Calu3 (cell line): ENCODE results near the gene MRPL58. TPM values are rescaled to one million over a fixed set of nuclear protein-coding genes. Genes with fewer than 3 reads are reported as not detected.
A peak's percentile ranks its signal among the peaks of the same experiment; 100 is the strongest.

Experiments
- BruUV-seq: library from RNA; stranded (reverse); fragments of 400-500 nt; replicated peaks from 2 replicates; lab custom pipeline; 2021; lab: Mats Ljungman, UMichigan
- CTCF ChIA-PET: fragments of 300-600 bp; sonication (Branson Sonifier 250); formaldehyde crosslinking; loops from one replicate; lab custom pipeline; 2022; ENCODE audit warnings: antibody characterized with exemption; lab: Charles Lee
- DNase-seq: peaks from one replicate; pipeline ENCODE4 v3.0.0; 2022
- H3K27ac Mint-ChIP-seq: one replicate; pipeline ENCODE4 v1.8.0; 2022; ENCODE audit warnings: mixed read lengths; ENCODE audit not compliant: unreplicated experiment
- H3K27me3 Mint-ChIP-seq: one replicate; pipeline ENCODE4 v1.8.0; 2022; ENCODE audit warnings: mixed read lengths; ENCODE audit not compliant: unreplicated experiment
- H3K36me3 Mint-ChIP-seq: one replicate; pipeline ENCODE4 v1.8.0; 2022; ENCODE audit warnings: mild to moderate bottlenecking, moderate library complexity, mixed read lengths; ENCODE audit not compliant: insufficient read depth, unreplicated experiment
- H3K4me1 Mint-ChIP-seq: one replicate; pipeline ENCODE4 v1.8.0; 2022; ENCODE audit warnings: mild to moderate bottlenecking, low read depth, mixed read lengths; ENCODE audit not compliant: unreplicated experiment
- H3K4me3 Mint-ChIP-seq: one replicate; pipeline ENCODE4 v1.8.0; 2022; ENCODE audit warnings: mild to moderate bottlenecking, low read depth, moderate library complexity, mixed read lengths; ENCODE audit not compliant: unreplicated experiment
- H3K9me3 Mint-ChIP-seq: one replicate; pipeline ENCODE4 v1.8.0; 2022; ENCODE audit warnings: low read depth, mixed read lengths; ENCODE audit not compliant: unreplicated experiment
- CTCF ChIP-seq: fragments of 200-600 bp; IDR thresholded peaks from one replicate; pipeline ENCODE4 v1.8.0; 2022; ENCODE audit warnings: antibody characterized with exemption; ENCODE audit not compliant: unreplicated experiment
- intact Hi-C: fragments of 100-400 bp; cut with micrococcal nuclease; formaldehyde crosslinking; loops from one replicate; pipeline ENCODE4 v1.10.0; 2022; ENCODE audit not compliant: unreplicated experiment
- total RNA-seq: library from RNA; stranded (reverse); gene quantifications from 2 replicates; pipeline ENCODE4 v1.2.3, GENCODE V29; 2022

The MRPL58 gene
- total RNA-seq, 1 experiment from 2014 or later: 49.0 TPM

GRCh38 chr17:75069783-75070182 is 57.3 kb downstream of the MRPL58 start:
- Mint-ChIP-seq H3K27ac (no peak overlapping the region), H3K4me3 (no peak overlapping the region), H3K27me3 (no peaks in the 10 kb centered on the region), H3K4me1 (peaks cover 5% of the 10 kb centered on the region), H3K9me3 (no peaks in the 10 kb centered on the region), H3K36me3 (peaks cover 15% of the 10 kb centered on the region)
- DNase-seq: peak; percentile 54
- CTCF ChIA-PET: interaction anchor here (0.6 to 2.5 kb wide), 16 partner anchors 9 to 242 kb away, joined by 3 to 17 read pairs (median 5); partner anchors contain the start of genes ARMC7 and SLC16A5
- intact Hi-C loops: loop anchor here (1.0 kb wide), 1 partner anchor 36 kb away; no protein-coding TSS in a partner anchor
- no TSS peak for BruUV-seq
- TF ChIP-seq CTCF: no peak

Other genes starting within 250 kb of the MRPL58 start
- 66.5 and 74.7 TPM in 2 replicates for gene NAT9, start 236.3 kb upstream of the MRPL58 start, total RNA-seq
- not detected in 2 replicates for gene GRIN2C, start 152.8 kb upstream of the MRPL58 start, total RNA-seq
- 8.4 and 13.5 TPM in 2 replicates for gene FDXR, start 139.7 kb upstream of the MRPL58 start, total RNA-seq
- gene FADS6, start 119.0 kb upstream of the MRPL58 start, total RNA-seq: not detected in 2 replicates
- 0.24 TPM in 1 of 2 replicates, not detected in the other for gene USH1G, start 89.4 kb upstream of the MRPL58 start, total RNA-seq
- gene OTOP2, start 88.4 kb upstream of the MRPL58 start, total RNA-seq: not detected in 2 replicates
- gene OTOP3, start 76.8 kb upstream of the MRPL58 start, total RNA-seq: not detected in 2 replicates
- gene HID1, start 39.9 kb upstream of the MRPL58 start, total RNA-seq: 114 and 122 TPM in 2 replicates
- gene CDR2L, start 25.0 kb upstream of the MRPL58 start, total RNA-seq: 39.4 and 48.3 TPM in 2 replicates
- gene ATP5PD, start 34.3 kb downstream of the MRPL58 start, total RNA-seq: 288 and 289 TPM in 2 replicates
- gene KCTD2, start 34.6 kb downstream of the MRPL58 start, total RNA-seq: 24.4 TPM in 2 replicates
- gene SLC16A5, start 75.3 kb downstream of the MRPL58 start, total RNA-seq: 124 and 187 TPM in 2 replicates
- 18.6 and 19.8 TPM in 2 replicates for gene ARMC7, start 97.3 kb downstream of the MRPL58 start, total RNA-seq
- 56.6 and 58.2 TPM in 2 replicates for gene NT5C, start 119.1 kb downstream of the MRPL58 start, total RNA-seq
- gene JPT1, start 141.8 kb downstream of the MRPL58 start, total RNA-seq: 479 and 546 TPM in 2 replicates
- gene SUMO2, start 170.3 kb downstream of the MRPL58 start, total RNA-seq: 401 and 429 TPM in 2 replicates
- 116 and 117 TPM in 2 replicates for gene NUP85, start 193.0 kb downstream of the MRPL58 start, total RNA-seq
- gene GGA3, start 248.9 kb downstream of the MRPL58 start, total RNA-seq: 63.1 and 64.4 TPM in 2 replicates
- 62.0 and 69.7 TPM in 2 replicates for gene MRPS7, start 249.2 kb downstream of the MRPL58 start, total RNA-seq